Epithelial cell of esophagus (primary cell): ENCODE results near the gene AMBRA1.
"Not testable (repeated sequence)": the region's sequence is repeated elsewhere in the genome, so short reads cannot be mapped to it uniquely, and the experiment has no call there.

Source experiments
- DNase-seq: peaks from one replicate; pipeline ENCODE4 v3.0.0; 2010; ENCODE audit warnings: low read depth
- H3K4me3 ChIP-seq: 2 replicates; pipeline ENCODE4 v1.5.1; 2011; ENCODE audit warnings: mild to moderate bottlenecking, low read length, control low read depth
- TF ChIP-seq, protein P1 (sequence below): IDR thresholded peaks from 2 replicates; pipeline ENCODE4 v1.5.1; 2011; ENCODE audit warnings: low read depth, mild to moderate bottlenecking, low read length, control low read depth, inconsistent platforms; ENCODE audit not compliant: insufficient read depth; ENCODE audit errors: missing control alignments

AMBRA1 gene

GRCh38 chr11:46376258-46377050 is 217.4 kb downstream of the AMBRA1 start:
- no peak overlapping the region for H3K4me3 ChIP-seq
- TF ChIP-seq, protein P1, sequence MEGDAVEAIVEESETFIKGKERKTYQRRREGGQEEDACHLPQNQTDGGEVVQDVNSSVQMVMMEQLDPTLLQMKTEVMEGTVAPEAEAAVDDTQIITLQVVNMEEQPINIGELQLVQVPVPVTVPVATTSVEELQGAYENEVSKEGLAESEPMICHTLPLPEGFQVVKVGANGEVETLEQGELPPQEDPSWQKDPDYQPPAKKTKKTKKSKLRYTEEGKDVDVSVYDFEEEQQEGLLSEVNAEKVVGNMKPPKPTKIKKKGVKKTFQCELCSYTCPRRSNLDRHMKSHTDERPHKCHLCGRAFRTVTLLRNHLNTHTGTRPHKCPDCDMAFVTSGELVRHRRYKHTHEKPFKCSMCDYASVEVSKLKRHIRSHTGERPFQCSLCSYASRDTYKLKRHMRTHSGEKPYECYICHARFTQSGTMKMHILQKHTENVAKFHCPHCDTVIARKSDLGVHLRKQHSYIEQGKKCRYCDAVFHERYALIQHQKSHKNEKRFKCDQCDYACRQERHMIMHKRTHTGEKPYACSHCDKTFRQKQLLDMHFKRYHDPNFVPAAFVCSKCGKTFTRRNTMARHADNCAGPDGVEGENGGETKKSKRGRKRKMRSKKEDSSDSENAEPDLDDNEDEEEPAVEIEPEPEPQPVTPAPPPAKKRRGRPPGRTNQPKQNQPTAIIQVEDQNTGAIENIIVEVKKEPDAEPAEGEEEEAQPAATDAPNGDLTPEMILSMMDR = no peak
- no peak for DNase-seq

DNA sequence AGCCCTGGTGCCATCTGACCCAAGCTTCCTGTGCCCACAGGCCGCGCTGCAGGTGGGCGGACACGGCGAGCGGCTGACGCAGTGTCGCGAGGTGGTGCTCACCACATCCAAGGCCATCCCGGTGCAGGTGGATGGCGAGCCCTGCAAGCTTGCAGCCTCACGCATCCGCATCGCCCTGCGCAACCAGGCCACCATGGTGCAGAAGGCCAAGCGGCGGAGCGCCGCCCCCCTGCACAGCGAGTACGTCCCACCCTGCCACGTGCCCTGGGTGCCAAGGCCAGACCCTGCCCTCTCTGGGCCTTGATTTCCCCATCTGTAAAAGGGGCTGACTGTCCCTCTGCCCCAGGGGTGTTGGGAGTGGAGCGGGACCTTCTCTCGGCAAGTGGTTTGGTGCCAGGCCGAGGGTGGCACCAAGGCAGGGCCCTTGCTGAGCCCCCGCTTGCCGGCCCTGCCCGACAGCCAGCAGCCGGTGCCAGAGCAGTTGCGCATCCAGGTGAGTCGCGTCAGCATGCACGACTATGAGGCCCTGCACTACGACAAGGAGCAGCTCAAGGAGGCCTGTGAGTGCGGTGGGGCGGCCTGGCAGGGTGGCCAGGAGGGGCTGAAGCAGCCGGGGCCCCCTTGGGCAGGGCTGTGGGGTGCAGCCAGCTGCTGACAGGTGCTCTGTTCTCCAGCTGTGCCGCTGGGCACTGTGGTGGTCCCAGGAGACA is 218.3 kb downstream of the AMBRA1 start:
- no peak for DNase-seq
- TF ChIP-seq, protein P1 = no peak
- no peak overlapping the region for H3K4me3 ChIP-seq

GRCh38 chr11:46374815-46375214 is 219.0 kb downstream of the AMBRA1 start:
- H3K4me3 ChIP-seq = no peak overlapping the region
- DNase-seq = no peak
- TF ChIP-seq, protein P1 = no peak

- TF ChIP-seq, protein P1 = no peak
- no peak overlapping the region for H3K4me3 ChIP-seq
These were observed 219.8 kb downstream of the AMBRA1 start for GRCh38 chr11:46373787-46374740.

GRCh38 chr11:46372501-46372900 is 221.3 kb downstream of the AMBRA1 start:
- not testable (repeated sequence) for DNase-seq, H3K4me3 ChIP-seq

More at GRCh38 chr11:46373787-46374740, 219.8 kb downstream of the AMBRA1 start:
- no peak for DNase-seq

GRCh38 chr11:46372086-46372485 is 221.7 kb downstream of the AMBRA1 start:
- TF ChIP-seq, protein P1 = no peak
- no peak overlapping the region for H3K4me3 ChIP-seq
- no peak for DNase-seq

- not testable (repeated sequence) for DNase-seq, H3K4me3 ChIP-seq
These were observed 222.6 kb downstream of the AMBRA1 start for GRCh38 chr11:46371262-46371661.
